ENCODE results near the gene PXMP2. TPM values are rescaled to one million over a fixed set of nuclear protein-coding genes. Genes with fewer than 3 reads are reported as not detected.
A peak's percentile ranks its signal among the peaks of the same experiment; 100 is the strongest.

Gene PXMP2
- total RNA-seq, 1 donor from 2014 or later, result 25.6 TPM

- TF ChIP-seq CTCF (IDR thresholded peaks at IDR 0.05), result no peak
- DNase-seq (ENCODE audit: extremely low spot score, unreplicated experiment), result no peak
- Mint-ChIP-seq H3K27me3 (ENCODE audit: unreplicated experiment) (no peaks in the 10 kb centered on the region), H3K27ac (ENCODE audit: unreplicated experiment) (no peak overlapping the region), H3K4me3 (ENCODE audit: unreplicated experiment) (no peak overlapping the region), H3K4me1 (ENCODE audit: unreplicated experiment) (peaks cover 9% of the 10 kb centered on the region), H3K36me3 (ENCODE audit: unreplicated experiment) (peaks cover 56% of the 10 kb centered on the region), H3K9me3 (ENCODE audit: unreplicated experiment) (no peaks in the 10 kb centered on the region)
Measured at GRCh38 chr12:132729541-132730320, 42.3 kb downstream of the PXMP2 start.

- Mint-ChIP-seq H3K4me1 (ENCODE audit: unreplicated experiment) (peaks cover 12% of the 10 kb centered on the region), H3K9me3 (ENCODE audit: unreplicated experiment) (no peaks in the 10 kb centered on the region), H3K27ac (ENCODE audit: unreplicated experiment) (no peak overlapping the region), H3K36me3 (ENCODE audit: unreplicated experiment) (peaks cover 58% of the 10 kb centered on the region), H3K4me3 (ENCODE audit: unreplicated experiment) (no peak overlapping the region), H3K27me3 (ENCODE audit: unreplicated experiment) (no peaks in the 10 kb centered on the region)
- no peak for TF ChIP-seq CTCF (IDR thresholded peaks at IDR 0.05)
- DNase-seq (ENCODE audit: extremely low spot score, unreplicated experiment), result no peak
Measured at GRCh38 chr12:132730353-132730752, 43.0 kb downstream of the PXMP2 start.

GRCh38 chr12:132731574-132731973 lies 44.2 kb downstream of the PXMP2 start:
- Mint-ChIP-seq H3K27ac (ENCODE audit: unreplicated experiment) (no peak overlapping the region), H3K4me1 (ENCODE audit: unreplicated experiment) (peaks cover 12% of the 10 kb centered on the region), H3K9me3 (ENCODE audit: unreplicated experiment) (no peaks in the 10 kb centered on the region), H3K36me3 (ENCODE audit: unreplicated experiment) (peaks cover 59% of the 10 kb centered on the region), H3K4me3 (ENCODE audit: unreplicated experiment) (no peak overlapping the region), H3K27me3 (ENCODE audit: unreplicated experiment) (no peaks in the 10 kb centered on the region)
- no peak for TF ChIP-seq CTCF (IDR thresholded peaks at IDR 0.05)
- no peak for DNase-seq (ENCODE audit: extremely low spot score, unreplicated experiment)

- no peak for TF ChIP-seq CTCF (IDR thresholded peaks at IDR 0.05)
- no peak overlapping the region for H3K4me3 Mint-ChIP-seq (ENCODE audit: unreplicated experiment)
- no peaks in the 10 kb centered on the region for H3K27me3 Mint-ChIP-seq (ENCODE audit: unreplicated experiment)
- peak overlapping the region; percentile 12 for H3K27ac Mint-ChIP-seq (ENCODE audit: unreplicated experiment)
- peaks cover 56% of the 10 kb centered on the region for H3K36me3 Mint-ChIP-seq (ENCODE audit: unreplicated experiment)
- peaks cover 12% of the 10 kb centered on the region for H3K4me1 Mint-ChIP-seq (ENCODE audit: unreplicated experiment)
- no peak for DNase-seq (ENCODE audit: extremely low spot score, unreplicated experiment)
- H3K9me3 Mint-ChIP-seq (ENCODE audit: unreplicated experiment), result no peaks in the 10 kb centered on the region
Measured at GRCh38 chr12:132734206-132734605, 46.8 kb downstream of the PXMP2 start.

- no peak for DNase-seq (ENCODE audit: extremely low spot score, unreplicated experiment)
- no peaks in the 10 kb centered on the region for H3K9me3 Mint-ChIP-seq (ENCODE audit: unreplicated experiment)
- no peaks in the 10 kb centered on the region for H3K27me3 Mint-ChIP-seq (ENCODE audit: unreplicated experiment)
- H3K27ac Mint-ChIP-seq (ENCODE audit: unreplicated experiment), result peak overlapping the region; percentile 50
- no peak for TF ChIP-seq CTCF (IDR thresholded peaks at IDR 0.05)
- H3K36me3 Mint-ChIP-seq (ENCODE audit: unreplicated experiment), result peaks cover 61% of the 10 kb centered on the region
- peaks cover 12% of the 10 kb centered on the region for H3K4me1 Mint-ChIP-seq (ENCODE audit: unreplicated experiment)
- no peak overlapping the region for H3K4me3 Mint-ChIP-seq (ENCODE audit: unreplicated experiment)
Measured at GRCh38 chr12:132735496-132735895, 48.1 kb downstream of the PXMP2 start.
